ENCODE results near the gene M1AP. TPM values are rescaled to one million over a fixed set of nuclear protein-coding genes. Genes with fewer than 3 reads are reported as not detected.
A peak's percentile ranks its signal among the peaks of the same experiment; 100 is the strongest.

M1AP gene
- polyA plus RNA-seq, 3 donors, result 1.00 to 4.6 (median 1.8) TPM

DNA sequence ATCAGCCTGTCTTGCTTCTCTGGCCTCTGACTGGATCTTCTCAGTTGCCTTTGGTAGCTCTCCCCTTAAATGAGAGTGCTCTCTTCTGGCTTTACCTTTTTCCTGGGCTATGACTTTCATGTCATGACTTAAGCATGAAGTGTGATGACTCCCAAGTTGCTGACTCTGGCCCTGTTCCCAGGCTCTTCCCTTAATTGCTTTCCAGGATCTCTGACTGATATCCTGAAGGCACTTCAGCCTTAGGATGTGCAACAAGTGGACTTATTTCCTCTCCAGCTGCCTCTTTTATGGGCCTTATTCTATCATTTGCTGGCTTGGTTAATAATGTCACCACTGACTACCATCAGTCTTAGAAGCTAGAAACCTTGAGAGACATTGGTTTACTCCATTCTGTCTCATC lies 23.3 kb upstream of the M1AP start:
- intact Hi-C loops (cut with micrococcal nuclease), result no loop called here
- TF ChIP-seq, protein P1, sequence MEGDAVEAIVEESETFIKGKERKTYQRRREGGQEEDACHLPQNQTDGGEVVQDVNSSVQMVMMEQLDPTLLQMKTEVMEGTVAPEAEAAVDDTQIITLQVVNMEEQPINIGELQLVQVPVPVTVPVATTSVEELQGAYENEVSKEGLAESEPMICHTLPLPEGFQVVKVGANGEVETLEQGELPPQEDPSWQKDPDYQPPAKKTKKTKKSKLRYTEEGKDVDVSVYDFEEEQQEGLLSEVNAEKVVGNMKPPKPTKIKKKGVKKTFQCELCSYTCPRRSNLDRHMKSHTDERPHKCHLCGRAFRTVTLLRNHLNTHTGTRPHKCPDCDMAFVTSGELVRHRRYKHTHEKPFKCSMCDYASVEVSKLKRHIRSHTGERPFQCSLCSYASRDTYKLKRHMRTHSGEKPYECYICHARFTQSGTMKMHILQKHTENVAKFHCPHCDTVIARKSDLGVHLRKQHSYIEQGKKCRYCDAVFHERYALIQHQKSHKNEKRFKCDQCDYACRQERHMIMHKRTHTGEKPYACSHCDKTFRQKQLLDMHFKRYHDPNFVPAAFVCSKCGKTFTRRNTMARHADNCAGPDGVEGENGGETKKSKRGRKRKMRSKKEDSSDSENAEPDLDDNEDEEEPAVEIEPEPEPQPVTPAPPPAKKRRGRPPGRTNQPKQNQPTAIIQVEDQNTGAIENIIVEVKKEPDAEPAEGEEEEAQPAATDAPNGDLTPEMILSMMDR (IDR thresholded peaks at IDR 0.05), result no peak
- H3K27me3 ChIP-seq (ENCODE audit: control insufficient read depth in 2 of 2, insufficient read depth in 2 of 2, low read length in 2 of 2), result no peaks in the 10 kb centered on the region
- Mint-ChIP-seq H3K4me1 (peaks cover 3% of the 10 kb centered on the region), H3K9me3 (no peaks in the 10 kb centered on the region), H3K27ac (peak overlapping the region in 1 of 7 donors; percentile 15), H3K27me3 (ENCODE audit: low read depth in 3 of 3) (peaks cover 1 to 4% (median 2%) of the 10 kb centered on the region in 3 donors), H3K36me3 (no peaks in the 10 kb centered on the region), H3K4me3 (no peak overlapping the region)
- no peak overlapping the region for H2AFZ ChIP-seq (ENCODE audit: insufficient read depth, low read depth, low read length, poor library complexity, severe bottlenecking)
- H3K27ac ChIP-seq (ENCODE audit: low read depth in 1 of 2, low read length in 2 of 2), result no peak overlapping the region
- no peaks in the 10 kb centered on the region for H3K36me3 ChIP-seq (replicated peaks in 1 of 2; ENCODE audit: control insufficient read depth in 1 of 2, insufficient read depth in 2 of 2, low read length in 2 of 2)
- no peak overlapping the region for H3K4me3 ChIP-seq (replicated peaks in 1 of 3; ENCODE audit: low read depth in 2 of 3, low read length in 3 of 3)
- H3K79me2 ChIP-seq (ENCODE audit: insufficient read depth, low read length), result no peaks in the 10 kb centered on the region
- no peak for DNase-seq
- H3K9me3 ChIP-seq (replicated peaks in 1 of 2; ENCODE audit: control insufficient read depth in 1 of 2, insufficient read depth in 1 of 2, low read length in 2 of 2), result no peaks in the 10 kb centered on the region
- H4K20me1 ChIP-seq (ENCODE audit: insufficient read depth, low read length), result no peaks in the 10 kb centered on the region
- H3K4me1 ChIP-seq (ENCODE audit: control insufficient read depth in 1 of 2, insufficient read depth in 2 of 2, low read length in 2 of 2), result no peaks in the 10 kb centered on the region
- no peak overlapping the region for H3K9ac ChIP-seq (ENCODE audit: insufficient read depth, low read length, poor library complexity, severe bottlenecking)
- H3K4me2 ChIP-seq (replicated peaks; ENCODE audit: extremely low read depth, low read length, poor library complexity, severe bottlenecking), result no peak overlapping the region

DNA sequence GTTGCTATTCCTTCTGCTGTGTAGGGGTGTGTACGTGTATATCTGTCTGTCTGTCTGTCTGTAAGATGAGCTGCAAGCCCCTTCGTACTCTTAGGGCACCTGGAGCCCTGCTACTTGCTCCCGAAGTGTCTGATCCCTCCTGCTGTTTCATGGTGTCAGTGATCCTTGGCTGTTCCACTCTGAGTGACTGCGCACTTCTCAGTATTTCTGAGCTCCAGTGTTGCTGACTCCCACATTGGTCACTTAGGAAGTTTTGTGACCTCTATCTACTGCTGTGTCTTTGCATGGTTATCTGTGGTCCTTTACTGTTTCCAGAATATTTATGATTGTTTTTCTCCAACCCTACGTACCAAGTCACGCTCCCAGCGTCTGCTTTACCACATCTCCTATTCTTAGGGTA lies 22.1 kb upstream of the M1AP start:
- TF ChIP-seq, protein P1 (IDR thresholded peaks at IDR 0.05), result no peak
- H3K36me3 ChIP-seq (replicated peaks in 1 of 2; ENCODE audit: control insufficient read depth in 1 of 2, insufficient read depth in 2 of 2, low read length in 2 of 2), result no peaks in the 10 kb centered on the region
- no peaks in the 10 kb centered on the region for H3K9me3 ChIP-seq (replicated peaks in 1 of 2; ENCODE audit: control insufficient read depth in 1 of 2, insufficient read depth in 1 of 2, low read length in 2 of 2)
- H3K79me2 ChIP-seq (ENCODE audit: insufficient read depth, low read length), result no peaks in the 10 kb centered on the region
- WGBS (ENCODE audit: insufficient coverage), result 100% methylated on average over 2 of the region's 7 CpGs
- Mint-ChIP-seq H3K36me3 (no peaks in the 10 kb centered on the region), H3K27me3 (ENCODE audit: low read depth in 3 of 3) (peaks cover 1 to 4% (median 3%) of the 10 kb centered on the region in 3 donors), H3K4me3 (no peak overlapping the region), H3K27ac (no peak overlapping the region), H3K9me3 (no peaks in the 10 kb centered on the region), H3K4me1 (no peaks in the 10 kb centered on the region)
- H3K27me3 ChIP-seq (ENCODE audit: control insufficient read depth in 2 of 2, insufficient read depth in 2 of 2, low read length in 2 of 2), result no peaks in the 10 kb centered on the region
- intact Hi-C loops (cut with micrococcal nuclease), result no loop called here
- H4K20me1 ChIP-seq (ENCODE audit: insufficient read depth, low read length), result no peaks in the 10 kb centered on the region
- H3K4me1 ChIP-seq (ENCODE audit: control insufficient read depth in 1 of 2, insufficient read depth in 2 of 2, low read length in 2 of 2), result no peaks in the 10 kb centered on the region
- H3K27ac ChIP-seq (ENCODE audit: low read depth in 1 of 2, low read length in 2 of 2), result no peak overlapping the region
- no peak overlapping the region for H2AFZ ChIP-seq (ENCODE audit: insufficient read depth, low read depth, low read length, poor library complexity, severe bottlenecking)
- no peak overlapping the region for H3K9ac ChIP-seq (ENCODE audit: insufficient read depth, low read length, poor library complexity, severe bottlenecking)
- H3K4me3 ChIP-seq (replicated peaks in 1 of 3; ENCODE audit: low read depth in 2 of 3, low read length in 3 of 3), result no peak overlapping the region
- H3K4me2 ChIP-seq (replicated peaks; ENCODE audit: extremely low read depth, low read length, poor library complexity, severe bottlenecking), result no peak overlapping the region
- DNase-seq, result no peak

Data from CD14-positive monocyte (primary cell).